ENCODE measurements around the gene CPE.

CPE gene

GRCh38 chr4:165404696-165405095 is 25.9 kb downstream of the CPE start:
- DNase-seq (ENCODE audit: low read depth in 1 of 2, low spot score in 1 of 2): no peak
- TF ChIP-seq GABPA (IDR thresholded peaks at IDR 0.05; ENCODE audit: low read depth): no peak
- no peak for TF ChIP-seq SPI1 (IDR thresholded peaks at IDR 0.05; ENCODE audit: borderline replicate concordance, low read depth)
- no peak for TF ChIP-seq CTCF (IDR thresholded peaks at IDR 0.05; ENCODE audit: insufficient read depth, low read length)
- TF ChIP-seq REST (IDR thresholded peaks at IDR 0.05; ENCODE audit: insufficient replicate concordance, low read depth): no peak
- no peak for TF ChIP-seq POLR2AphosphoS5 (IDR thresholded peaks at IDR 0.05; ENCODE audit: low read depth)
- H3K27me3 ChIP-seq (ENCODE audit: insufficient read depth, poor library complexity, severe bottlenecking): no peaks in the 10 kb centered on the region
- H3K4me3 ChIP-seq (replicated peaks; ENCODE audit: insufficient read depth, low read length): no peak overlapping the region
- H3K27ac ChIP-seq (replicated peaks): no peak overlapping the region

- no peak overlapping the region for H3K27ac ChIP-seq (replicated peaks)
- TF ChIP-seq REST (IDR thresholded peaks at IDR 0.05; ENCODE audit: insufficient replicate concordance, low read depth) (no peak), CTCF (IDR thresholded peaks at IDR 0.05; ENCODE audit: insufficient read depth, low read length) (no peak), SPI1 (IDR thresholded peaks at IDR 0.05; ENCODE audit: borderline replicate concordance, low read depth) (no peak), POLR2AphosphoS5 (IDR thresholded peaks at IDR 0.05; ENCODE audit: low read depth) (no peak), GABPA (IDR thresholded peaks at IDR 0.05; ENCODE audit: low read depth) (no peak)
- no peak for DNase-seq (ENCODE audit: low read depth in 1 of 2, low spot score in 1 of 2)
- no peaks in the 10 kb centered on the region for H3K27me3 ChIP-seq (ENCODE audit: insufficient read depth, poor library complexity, severe bottlenecking)
- no peak overlapping the region for H3K4me3 ChIP-seq (replicated peaks; ENCODE audit: insufficient read depth, low read length)
Observed at GRCh38 chr4:165410214-165410613, 31.4 kb downstream of the CPE start.

- TF ChIP-seq GABPA (IDR thresholded peaks at IDR 0.05; ENCODE audit: low read depth): no peak
- TF ChIP-seq SPI1 (IDR thresholded peaks at IDR 0.05; ENCODE audit: borderline replicate concordance, low read depth): no peak
- no peak for TF ChIP-seq REST (IDR thresholded peaks at IDR 0.05; ENCODE audit: insufficient replicate concordance, low read depth)
- TF ChIP-seq POLR2AphosphoS5 (IDR thresholded peaks at IDR 0.05; ENCODE audit: low read depth): no peak
- no peak for TF ChIP-seq CTCF (IDR thresholded peaks at IDR 0.05; ENCODE audit: insufficient read depth, low read length)
- Histone ChIP-seq H3K4me3 (replicated peaks; ENCODE audit: insufficient read depth, low read length) (no peak overlapping the region), H3K27ac (replicated peaks) (no peak overlapping the region), H3K27me3 (ENCODE audit: insufficient read depth, poor library complexity, severe bottlenecking) (peaks cover 2% of the 10 kb centered on the region)
- DNase-seq (ENCODE audit: low read depth in 1 of 2, low spot score in 1 of 2): no peak
Observed at GRCh38 chr4:165415910-165416309, 37.1 kb downstream of the CPE start.

All from HL-60 (cell line).